Posterior vena cava (tissue), 2 donors: ENCODE measurements around the gene SCUBE3. TPM values are rescaled to one million over a fixed set of nuclear protein-coding genes. Genes with fewer than 3 reads are reported as not detected.

ENCODE experiments used
- DNase-seq: peaks from one replicate; pipeline ENCODE4 v3.0.0-alpha.2; 2020; ENCODE audit warnings: low spot score
- intact Hi-C, 2 donors: fragments of 100-400 bp; cut with DNase I; formaldehyde crosslinking; loops; one replicate each; pipeline versions ENCODE4 v1.14.1 to v1.14.2; 2022 to 2023
- total RNA-seq, 2 donors: library from RNA; stranded (reverse); fragmentation: NEBNext Ultra II Directional; extraction: Animal tissue kit (Norgen Biotek cat#: 25700); gene quantifications; one replicate each; pipeline ENCODE4 v1.2.1, GENCODE V29; 2021
- donor health status: DM: yes; HTN: yes; CAD: no.
- donor health status: DM: yes; HTN: yes; CAD: no.

SCUBE3 gene
- total RNA-seq, 2 donors from 2014 or later, result 15.2 to 50.1 TPM

DNA sequence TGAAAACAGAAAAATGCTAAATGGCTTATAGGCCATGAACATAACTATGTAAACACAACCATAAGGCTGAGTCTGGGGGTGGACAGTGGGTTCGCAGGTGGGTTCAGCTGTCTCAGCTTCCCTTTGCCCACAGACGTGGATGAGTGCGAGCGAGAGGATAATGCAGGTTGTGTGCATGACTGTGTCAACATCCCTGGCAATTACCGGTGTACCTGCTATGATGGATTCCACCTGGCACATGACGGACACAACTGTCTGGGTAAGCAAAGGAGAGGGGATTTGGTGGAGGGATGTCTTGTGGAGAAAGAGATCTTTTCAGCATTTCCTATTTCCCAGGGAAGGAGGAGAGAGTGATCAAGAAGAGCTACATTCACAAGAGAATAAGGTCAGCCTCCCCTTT lies 14.7 kb downstream of the SCUBE3 start:
- intact Hi-C loops, result no loop called here
- no peak for DNase-seq

- DNase-seq, result no peak
Measured at GRCh38 chr6:35229304-35229703, 15.5 kb downstream of the SCUBE3 start.

GRCh38 chr6:35230498-35230897 lies 16.7 kb downstream of the SCUBE3 start:
- intact Hi-C loops, result loop anchor here in 1 of 2 donors (10.0 kb wide), 1 partner anchor 246 kb away; no protein-coding TSS in a partner anchor
- DNase-seq, result no peak

More at GRCh38 chr6:35229304-35229703, 15.5 kb downstream of the SCUBE3 start:
- intact Hi-C loops, result no loop called here

- intact Hi-C loops, result loop anchor here in 1 of 2 donors (10.0 kb wide), 1 partner anchor 246 kb away; no protein-coding TSS in a partner anchor
- DNase-seq, result peak; percentile 89
Measured at GRCh38 chr6:35230950-35231349, 17.2 kb downstream of the SCUBE3 start.

GRCh38 chr6:35231563-35231962 lies 17.8 kb downstream of the SCUBE3 start:
- no peak for DNase-seq
- intact Hi-C loops, result loop anchor here in 1 of 2 donors (10.0 kb wide), 1 partner anchor 247 kb away; no protein-coding TSS in a partner anchor

DNA sequence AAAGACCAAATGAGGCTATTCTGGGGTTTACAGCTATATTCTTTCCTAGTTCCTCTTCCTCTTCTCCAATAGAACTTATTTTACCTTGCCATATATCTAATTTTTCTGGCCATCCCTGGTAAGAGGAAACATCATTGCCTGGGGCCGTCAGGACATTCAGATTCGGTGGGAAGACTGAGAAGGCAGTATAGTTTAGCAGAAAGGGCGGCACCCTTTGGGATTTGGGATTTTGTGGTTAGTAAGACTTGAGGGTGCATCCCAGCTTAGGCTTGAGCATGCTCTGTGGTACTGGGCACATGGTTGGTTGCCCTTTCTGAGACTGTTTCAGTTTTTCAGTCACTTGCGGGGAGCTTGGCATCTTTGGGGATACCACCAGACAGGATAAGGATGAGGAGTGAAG lies 21.1 kb downstream of the SCUBE3 start:
- intact Hi-C loops, result loop anchor here in 1 of 2 donors (10.0 kb wide), 1 partner anchor 250 kb away; no protein-coding TSS in a partner anchor
- no peak for DNase-seq

DNA sequence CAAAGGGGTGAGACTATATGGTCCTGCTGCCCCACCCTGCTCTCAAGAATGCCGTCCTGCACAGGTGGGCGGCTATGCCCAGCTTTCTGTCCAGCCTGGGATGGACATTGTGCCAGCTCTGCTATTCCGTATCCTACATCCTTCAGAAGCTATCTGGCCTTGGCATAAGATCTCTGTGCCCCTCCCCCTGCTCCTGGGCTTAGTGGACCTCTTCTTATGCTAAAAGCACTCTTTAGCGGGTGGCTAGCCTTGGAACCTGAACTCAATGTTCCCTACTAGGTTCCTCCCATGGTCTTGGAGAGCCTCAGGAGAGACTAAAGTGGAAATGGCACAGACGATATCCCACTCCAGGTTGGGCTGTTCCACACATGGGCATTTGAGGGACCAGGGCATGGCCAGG lies 22.5 kb downstream of the SCUBE3 start:
- intact Hi-C loops, result loop anchor here in 1 of 2 donors (10.0 kb wide), 1 partner anchor 251 kb away; no protein-coding TSS in a partner anchor
- no peak for DNase-seq

- intact Hi-C loops, result loop anchor here in 1 of 2 donors (10.0 kb wide), 1 partner anchor 253 kb away; no protein-coding TSS in a partner anchor
- DNase-seq, result no peak
Measured at GRCh38 chr6:35237476-35237875, 23.7 kb downstream of the SCUBE3 start.

DNA sequence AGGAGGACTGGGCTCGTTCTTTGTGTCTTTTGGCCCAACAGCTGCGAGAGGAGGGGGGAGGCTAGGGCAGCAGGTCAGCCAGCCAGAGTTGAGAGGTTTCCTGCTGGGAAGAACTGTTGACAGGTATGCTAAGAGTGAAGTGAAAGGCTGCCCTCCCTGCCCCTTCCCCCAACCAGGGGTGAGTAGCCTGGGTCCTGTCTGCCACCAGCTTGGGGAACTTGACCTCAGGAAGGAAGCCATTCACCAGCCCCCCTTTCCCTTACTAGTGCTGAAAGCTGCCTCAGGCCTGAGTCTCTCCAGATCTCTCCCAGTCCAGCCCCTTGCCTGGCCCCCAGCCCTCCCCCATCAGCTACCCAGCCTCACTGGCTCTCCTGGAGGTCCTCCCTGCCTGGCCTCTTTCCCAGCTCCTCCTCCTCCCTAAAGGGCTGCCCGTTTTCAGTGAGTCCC lies 25.1 kb downstream of the SCUBE3 start:
- intact Hi-C loops, result loop anchor here in 1 of 2 donors (10.0 kb wide), 1 partner anchor 254 kb away; no protein-coding TSS in a partner anchor

GRCh38 chr6:35239581-35239980 lies 25.8 kb downstream of the SCUBE3 start:
- intact Hi-C loops, result loop anchor here in 1 of 2 donors (10.0 kb wide), 1 partner anchor 255 kb away; no protein-coding TSS in a partner anchor
- DNase-seq, result no peak

More for the DNA sequence above, 25.1 kb downstream of the SCUBE3 start:
- no peak for DNase-seq

GRCh38 chr6:35240838-35241801 lies 27.4 kb downstream of the SCUBE3 start:
- DNase-seq, result peak; percentile 89
- intact Hi-C loops, result loop anchor here in 1 of 2 donors (2.0 to 5.0 kb wide), 3 partner anchors 34 to 254 kb away; no protein-coding TSS in a partner anchor

DNA sequence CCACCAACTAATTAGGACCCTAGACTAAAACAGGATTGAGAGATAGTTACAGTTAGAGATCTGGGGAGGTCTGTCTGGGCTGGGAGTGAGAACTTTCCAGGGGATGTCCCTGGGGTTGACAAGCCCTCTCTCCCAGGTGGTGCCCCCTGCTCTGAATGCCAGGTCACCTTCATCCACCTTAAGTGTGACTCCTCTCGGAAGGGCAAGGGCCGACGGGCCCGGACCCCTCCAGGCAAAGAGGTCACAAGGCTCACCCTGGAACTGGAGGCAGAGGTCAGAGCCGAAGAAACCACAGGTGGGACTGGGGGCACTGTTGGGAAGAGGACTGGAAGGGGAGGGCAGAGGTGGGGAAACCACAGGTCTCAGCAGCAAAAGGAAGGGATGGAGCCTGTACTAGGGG lies 28.7 kb downstream of the SCUBE3 start:
- DNase-seq, result no peak
- intact Hi-C loops, result loop anchor here in 1 of 2 donors (5.0 kb wide), 2 partner anchors 35 to 255 kb away; no protein-coding TSS in a partner anchor

GRCh38 chr6:35242906-35243305 lies 29.1 kb downstream of the SCUBE3 start:
- no peak for DNase-seq
- intact Hi-C loops, result loop anchor here in 1 of 2 donors (5.0 kb wide), 2 partner anchors 36 to 256 kb away; no protein-coding TSS in a partner anchor

GRCh38 chr6:35243386-35243958 lies 29.7 kb downstream of the SCUBE3 start:
- intact Hi-C loops, result loop anchor here in 1 of 2 donors (5.0 kb wide), 2 partner anchors 36 to 256 kb away; no protein-coding TSS in a partner anchor
- DNase-seq, result no peak

- DNase-seq, result no peak
Measured at GRCh38 chr6:35244551-35244950, 30.8 kb downstream of the SCUBE3 start.

GRCh38 chr6:35247642-35248231 lies 34.0 kb downstream of the SCUBE3 start:
- no peak for DNase-seq

More at GRCh38 chr6:35244551-35244950, 30.8 kb downstream of the SCUBE3 start:
- intact Hi-C loops, result loop anchor here in 1 of 2 donors (5.0 kb wide), 2 partner anchors 37 to 257 kb away; no protein-coding TSS in a partner anchor

GRCh38 chr6:35248300-35248699 lies 34.5 kb downstream of the SCUBE3 start:
- intact Hi-C loops, result no loop called here
- no peak for DNase-seq

More at GRCh38 chr6:35247642-35248231, 34.0 kb downstream of the SCUBE3 start:
- intact Hi-C loops, result no loop called here

DNA sequence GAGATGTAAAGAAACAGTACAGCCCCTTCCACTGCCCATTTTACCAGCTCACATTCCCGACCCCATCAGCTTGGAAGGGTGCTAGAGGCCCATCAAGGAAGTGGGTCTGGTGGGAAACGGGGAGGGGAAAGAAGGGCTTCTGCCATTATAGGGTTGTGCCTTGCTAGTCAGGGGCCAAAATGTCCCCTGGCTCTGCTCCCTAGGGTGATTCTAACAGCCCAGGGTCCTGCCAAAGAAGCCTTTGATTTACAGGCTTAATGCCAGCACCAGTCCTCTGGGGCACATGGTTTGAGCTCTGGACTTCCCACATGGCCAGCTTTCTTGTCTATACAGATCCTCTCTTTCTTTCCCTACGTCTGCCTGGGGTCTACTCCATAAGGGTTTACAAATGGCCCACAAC lies 35.2 kb downstream of the SCUBE3 start:
- intact Hi-C loops, result no loop called here
- no peak for DNase-seq

DNA sequence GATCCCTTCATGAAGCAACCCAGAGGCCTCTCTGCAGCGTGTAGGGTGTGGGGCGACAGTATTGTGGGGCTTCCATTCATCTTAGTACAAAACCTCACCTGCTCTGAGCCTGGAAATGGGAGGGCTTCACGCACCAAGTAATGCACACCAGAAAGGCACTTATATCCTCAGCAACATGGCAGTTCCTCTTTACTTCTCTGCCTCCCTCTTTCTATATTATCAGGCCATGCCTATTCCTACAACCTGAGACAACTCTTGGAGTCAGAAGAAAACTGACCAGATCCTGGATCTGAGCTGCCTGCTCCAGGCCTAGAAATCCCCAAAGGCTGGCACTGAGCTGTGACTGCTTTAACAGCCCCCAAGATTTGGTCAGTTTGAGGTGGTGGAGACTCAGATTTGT lies 38.2 kb downstream of the SCUBE3 start:
- intact Hi-C loops, result no loop called here
- no peak for DNase-seq
